Measurements from ENCODE around the gene FEV. TPM values are rescaled to one million over a fixed set of nuclear protein-coding genes. Genes with fewer than 3 reads are reported as not detected.

FEV gene
- total RNA-seq, 1 donor from 2014 or later = 15.6 TPM

DNA sequence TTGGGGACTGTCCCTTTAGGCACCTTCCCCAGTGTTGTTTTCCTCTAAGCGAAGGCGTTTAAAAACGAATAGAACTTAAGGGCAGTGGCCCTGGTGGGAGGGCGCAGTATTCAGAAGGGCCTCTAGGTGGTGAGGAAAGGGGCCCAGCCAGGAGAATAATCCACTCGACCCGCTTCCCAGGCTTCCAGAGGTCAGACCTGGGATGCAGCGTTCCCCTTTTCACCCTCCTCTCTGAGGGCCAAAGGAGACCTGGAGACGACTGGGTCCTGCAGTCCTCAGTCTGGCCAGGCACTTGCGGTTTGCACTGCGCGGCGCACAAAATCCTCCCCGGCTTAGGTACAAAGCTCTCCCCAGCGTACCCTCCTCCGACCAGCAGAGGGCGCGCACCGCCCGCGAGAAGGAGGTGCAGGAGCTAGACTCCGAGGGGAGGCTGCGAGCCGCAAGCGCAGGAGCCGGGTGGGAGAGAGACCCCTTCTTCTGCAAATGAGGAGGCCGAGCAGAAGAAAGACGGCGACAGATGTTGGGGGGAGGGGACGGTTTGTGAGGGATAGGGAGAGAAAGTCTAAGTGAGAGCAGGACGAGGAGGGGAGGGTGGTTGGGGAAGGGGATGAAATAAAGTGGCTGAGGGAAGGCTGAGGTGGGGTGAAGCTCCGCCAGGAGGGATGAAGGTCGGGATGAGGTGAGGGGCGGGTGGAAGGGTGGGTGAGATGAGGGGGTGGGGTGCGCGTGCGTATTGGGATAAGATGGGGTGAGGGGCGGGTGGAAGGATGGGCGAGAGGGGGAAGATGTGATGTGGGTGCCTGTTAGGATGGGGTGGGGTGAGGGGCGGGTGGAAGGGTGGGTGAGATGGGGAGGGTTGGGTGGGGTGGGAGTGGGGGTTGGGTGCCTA is 4.9 kb downstream of the FEV start:
- peak; percentile 87 for DNase-seq (ENCODE audit: low spot score, unreplicated experiment)
- no peaks in the 10 kb centered on the region for H3K9me3 Mint-ChIP-seq (ENCODE audit: low read depth)
- peaks cover 88% of the 10 kb centered on the region for H3K27me3 Mint-ChIP-seq
- H3K4me3 Mint-ChIP-seq (ENCODE audit: low read depth) = no peak overlapping the region
- H3K36me3 Mint-ChIP-seq (ENCODE audit: insufficient read depth) = no peaks in the 10 kb centered on the region
- TF ChIP-seq, protein P1, sequence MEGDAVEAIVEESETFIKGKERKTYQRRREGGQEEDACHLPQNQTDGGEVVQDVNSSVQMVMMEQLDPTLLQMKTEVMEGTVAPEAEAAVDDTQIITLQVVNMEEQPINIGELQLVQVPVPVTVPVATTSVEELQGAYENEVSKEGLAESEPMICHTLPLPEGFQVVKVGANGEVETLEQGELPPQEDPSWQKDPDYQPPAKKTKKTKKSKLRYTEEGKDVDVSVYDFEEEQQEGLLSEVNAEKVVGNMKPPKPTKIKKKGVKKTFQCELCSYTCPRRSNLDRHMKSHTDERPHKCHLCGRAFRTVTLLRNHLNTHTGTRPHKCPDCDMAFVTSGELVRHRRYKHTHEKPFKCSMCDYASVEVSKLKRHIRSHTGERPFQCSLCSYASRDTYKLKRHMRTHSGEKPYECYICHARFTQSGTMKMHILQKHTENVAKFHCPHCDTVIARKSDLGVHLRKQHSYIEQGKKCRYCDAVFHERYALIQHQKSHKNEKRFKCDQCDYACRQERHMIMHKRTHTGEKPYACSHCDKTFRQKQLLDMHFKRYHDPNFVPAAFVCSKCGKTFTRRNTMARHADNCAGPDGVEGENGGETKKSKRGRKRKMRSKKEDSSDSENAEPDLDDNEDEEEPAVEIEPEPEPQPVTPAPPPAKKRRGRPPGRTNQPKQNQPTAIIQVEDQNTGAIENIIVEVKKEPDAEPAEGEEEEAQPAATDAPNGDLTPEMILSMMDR (IDR thresholded peaks at IDR 0.05; ENCODE audit: unreplicated experiment) = peak; percentile 96
- no peak overlapping the region for H3K27ac Mint-ChIP-seq
- peaks cover 8% of the 10 kb centered on the region for H3K4me1 Mint-ChIP-seq (ENCODE audit: low read depth)

DNA sequence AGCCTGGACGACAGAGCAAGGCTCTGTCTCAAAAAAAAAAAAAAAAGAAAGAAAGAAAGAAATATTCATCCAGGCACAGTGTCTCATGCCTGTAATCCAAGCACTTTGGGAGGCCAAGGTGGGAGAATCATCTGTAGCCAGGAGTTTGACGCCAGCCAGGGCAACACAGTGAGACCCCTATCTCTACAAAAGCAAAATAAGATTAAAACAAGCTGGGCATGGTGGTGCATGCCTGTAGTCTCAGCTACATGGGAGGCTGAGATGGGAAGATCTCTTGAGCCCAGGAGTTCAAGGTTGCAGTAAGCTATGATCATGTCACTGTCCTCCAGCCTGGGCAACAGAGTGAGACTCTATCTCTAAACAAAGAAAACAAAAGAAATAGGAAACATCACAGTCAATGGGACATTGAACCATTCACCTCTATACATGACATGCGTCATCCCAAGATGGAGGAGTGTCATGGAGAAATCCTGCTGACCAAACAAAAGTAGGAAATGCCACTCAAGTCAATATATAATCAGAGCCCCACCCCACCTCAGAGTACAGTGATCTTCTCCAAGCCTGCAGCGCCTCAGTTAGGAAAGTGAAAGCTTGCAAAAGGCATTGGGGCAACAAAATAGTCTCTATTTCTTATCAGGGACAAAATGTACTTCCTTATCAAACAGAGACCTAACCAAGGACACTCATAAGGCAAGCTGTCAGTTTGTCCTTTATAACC is 9.8 kb downstream of the FEV start:
- Mint-ChIP-seq H3K27ac (no peak overlapping the region), H3K4me1 (ENCODE audit: low read depth) (no peaks in the 10 kb centered on the region)
- no peak for DNase-seq (ENCODE audit: low spot score, unreplicated experiment)

DNA sequence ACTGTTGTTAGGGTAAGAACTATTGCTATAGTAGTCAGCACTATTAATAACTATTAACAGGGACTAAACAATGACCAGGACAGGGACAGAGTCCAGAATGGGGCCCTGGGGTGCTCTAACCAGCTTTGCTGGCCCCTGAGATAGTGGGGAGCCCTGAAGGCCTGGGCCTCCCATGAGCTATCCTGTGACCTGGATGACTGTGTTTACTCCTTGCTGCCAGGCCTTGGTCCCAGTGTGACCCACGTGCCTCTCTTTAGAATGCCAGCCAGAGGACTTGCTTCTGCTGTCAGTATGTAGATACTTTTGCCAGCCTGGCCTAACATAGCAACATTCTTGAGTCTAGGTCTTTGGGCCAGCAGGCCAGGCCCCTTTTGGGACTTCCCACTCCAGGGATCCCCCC is 14.1 kb downstream of the FEV start:
- peaks cover 77% of the 10 kb centered on the region for H3K27me3 Mint-ChIP-seq
- no peaks in the 10 kb centered on the region for H3K36me3 Mint-ChIP-seq (ENCODE audit: insufficient read depth)
- TF ChIP-seq, protein P1 (IDR thresholded peaks at IDR 0.05; ENCODE audit: unreplicated experiment) = no peak
- no peak overlapping the region for H3K27ac Mint-ChIP-seq
- H3K4me1 Mint-ChIP-seq (ENCODE audit: low read depth) = no peaks in the 10 kb centered on the region
- no peak overlapping the region for H3K4me3 Mint-ChIP-seq (ENCODE audit: low read depth)
- H3K9me3 Mint-ChIP-seq (ENCODE audit: low read depth) = no peaks in the 10 kb centered on the region
- DNase-seq (ENCODE audit: low spot score, unreplicated experiment) = no peak

More for the DNA sequence above, 9.8 kb downstream of the FEV start:
- TF ChIP-seq, protein P1 (IDR thresholded peaks at IDR 0.05; ENCODE audit: unreplicated experiment) = no peak
- H3K4me3 Mint-ChIP-seq (ENCODE audit: low read depth) = no peak overlapping the region
- H3K27me3 Mint-ChIP-seq = peaks cover 84% of the 10 kb centered on the region
- H3K36me3 Mint-ChIP-seq (ENCODE audit: insufficient read depth) = no peaks in the 10 kb centered on the region
- no peaks in the 10 kb centered on the region for H3K9me3 Mint-ChIP-seq (ENCODE audit: low read depth)

DNA sequence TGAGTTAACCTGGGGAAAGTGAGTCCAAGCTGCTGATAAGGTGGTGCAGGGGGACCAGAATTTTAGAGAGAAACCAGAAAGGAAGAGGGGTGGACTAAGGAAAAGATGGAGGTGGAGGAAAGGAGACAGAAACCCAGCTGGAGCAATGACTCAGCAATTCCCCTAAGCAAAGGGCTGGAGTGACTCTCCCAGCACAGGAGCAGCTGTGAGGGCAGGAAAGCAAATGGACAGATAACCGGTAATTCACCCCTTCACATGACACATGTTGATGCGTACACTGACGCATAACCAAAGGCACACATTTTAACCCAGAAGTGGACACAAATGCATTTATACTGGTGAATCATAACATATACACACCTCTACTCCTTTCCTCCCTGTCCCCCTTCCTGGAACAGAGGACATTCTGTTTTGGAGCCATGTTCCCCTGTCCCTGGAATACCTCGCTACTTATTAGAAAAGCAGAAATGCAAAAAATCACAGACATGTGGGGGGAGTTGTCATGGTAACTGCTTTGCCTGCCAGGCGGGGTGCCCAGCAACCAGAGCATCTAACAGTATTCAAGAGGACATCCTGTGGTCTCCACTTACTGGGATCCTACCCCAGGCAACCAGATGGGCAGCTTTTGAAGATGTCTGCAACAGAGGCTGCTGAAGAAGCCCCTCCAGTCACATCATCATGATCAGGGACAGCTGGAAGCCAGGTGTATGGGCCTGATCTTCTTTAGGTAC is 20.8 kb downstream of the FEV start:
- DNase-seq (ENCODE audit: low spot score, unreplicated experiment) = no peak
- H3K27ac Mint-ChIP-seq = peak overlapping the region; percentile 90
- no peaks in the 10 kb centered on the region for H3K9me3 Mint-ChIP-seq (ENCODE audit: low read depth)
- peak overlapping the region; percentile 17 for H3K4me3 Mint-ChIP-seq (ENCODE audit: low read depth)
- TF ChIP-seq, protein P1 (IDR thresholded peaks at IDR 0.05; ENCODE audit: unreplicated experiment) = no peak
- H3K4me1 Mint-ChIP-seq (ENCODE audit: low read depth) = peaks cover 17% of the 10 kb centered on the region
- no peaks in the 10 kb centered on the region for H3K36me3 Mint-ChIP-seq (ENCODE audit: insufficient read depth)
- peaks cover 55% of the 10 kb centered on the region for H3K27me3 Mint-ChIP-seq

DNA sequence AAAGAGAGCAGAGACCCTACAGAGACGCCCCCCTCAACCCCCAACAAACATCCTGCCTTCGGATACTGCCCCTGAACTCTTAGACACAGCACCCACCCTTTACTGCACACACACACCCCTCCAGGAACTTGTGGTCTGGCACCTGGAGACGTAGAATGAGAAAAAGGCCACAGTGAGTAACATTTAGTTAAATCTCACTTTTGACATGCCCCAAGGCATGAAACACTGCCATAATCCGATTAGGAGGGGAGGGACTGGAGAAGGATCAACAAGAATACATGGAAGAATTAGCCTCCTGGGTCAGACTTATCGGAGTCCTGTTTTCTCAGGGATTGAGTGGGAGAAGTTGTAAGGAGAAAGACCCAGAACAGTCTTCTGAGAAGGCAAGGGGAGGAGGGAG is 21.4 kb downstream of the FEV start:
- peaks cover 57% of the 10 kb centered on the region for H3K27me3 Mint-ChIP-seq
- peaks cover 20% of the 10 kb centered on the region for H3K4me1 Mint-ChIP-seq (ENCODE audit: low read depth)

More for the DNA sequence above, 21.4 kb downstream of the FEV start:
- Mint-ChIP-seq H3K9me3 (ENCODE audit: low read depth) (no peaks in the 10 kb centered on the region), H3K4me3 (ENCODE audit: low read depth) (peak overlapping the region; percentile 78), H3K36me3 (ENCODE audit: insufficient read depth) (no peaks in the 10 kb centered on the region), H3K27ac (peak overlapping the region; percentile 90)
- no peak for DNase-seq (ENCODE audit: low spot score, unreplicated experiment)
- TF ChIP-seq, protein P1 (IDR thresholded peaks at IDR 0.05; ENCODE audit: unreplicated experiment) = no peak
